Measurements from ENCODE around the gene CHD9.

Gene CHD9

GRCh38 chr16:53131050-53131362, 76.2 kb downstream of the CHD9 start:
- H3K4me3 Mint-ChIP-seq = peak overlapping the region; percentile 83 to 84
- peaks cover 3% of the 10 kb centered on the region in 2 donors for H3K36me3 Mint-ChIP-seq
- DNase-seq = no peak
- H3K27me3 Mint-ChIP-seq = no peaks in the 10 kb centered on the region
- ATAC-seq (replicated peaks) = peak; percentile 0 to 1
- H3K9me3 Mint-ChIP-seq = no peaks in the 10 kb centered on the region
- peak overlapping the region; percentile 94 for H3K27ac Mint-ChIP-seq
- peaks cover 23 to 59% of the 10 kb centered on the region in 2 donors for H3K4me1 Mint-ChIP-seq

- H3K9me3 Mint-ChIP-seq = no peaks in the 10 kb centered on the region
- H3K4me1 Mint-ChIP-seq = peaks cover 21 to 54% of the 10 kb centered on the region in 2 donors
- H3K4me3 Mint-ChIP-seq = peak overlapping the region; percentile 94 to 99
- DNase-seq (peak; percentile 44), ATAC-seq (replicated peaks) (peak; percentile 21 to 37)
- H3K36me3 Mint-ChIP-seq = peaks cover 3% of the 10 kb centered on the region in 2 donors
- H3K27ac Mint-ChIP-seq = peak overlapping the region; percentile 97
- no peaks in the 10 kb centered on the region for H3K27me3 Mint-ChIP-seq
Measured at GRCh38 chr16:53131363-53132071, 76.7 kb downstream of the CHD9 start.

GRCh38 chr16:53132406-53132805, 77.6 kb downstream of the CHD9 start:
- no peaks in the 10 kb centered on the region for H3K9me3 Mint-ChIP-seq
- no peaks in the 10 kb centered on the region for H3K27me3 Mint-ChIP-seq
- peaks cover 17 to 45% of the 10 kb centered on the region in 2 donors for H3K4me1 Mint-ChIP-seq
- no peak overlapping the region for H3K27ac Mint-ChIP-seq
- peaks cover 3% of the 10 kb centered on the region in 2 donors for H3K36me3 Mint-ChIP-seq
- ATAC-seq (replicated peaks) (no peak), DNase-seq (no peak)
- H3K4me3 Mint-ChIP-seq = no peak overlapping the region

DNA sequence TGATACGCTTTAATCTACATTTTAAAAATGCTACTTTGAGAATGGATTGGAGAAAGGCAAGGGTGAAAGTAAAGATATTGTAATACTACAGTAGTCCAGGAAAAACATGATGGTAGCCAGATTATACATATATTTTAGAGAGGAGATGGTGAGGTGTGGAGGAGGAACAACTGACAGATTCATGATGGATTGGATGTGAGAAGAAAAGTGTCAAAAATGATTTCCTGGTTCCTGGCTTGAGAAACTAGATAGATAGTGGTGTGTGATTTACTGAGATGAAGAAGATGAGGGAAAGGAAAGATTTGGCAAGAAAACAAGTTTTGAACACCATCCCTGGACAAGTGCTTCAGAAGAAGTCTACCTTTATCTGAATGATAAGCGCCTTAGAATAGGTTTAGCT, 80.5 kb downstream of the CHD9 start:
- ATAC-seq (replicated peaks) (no peak), DNase-seq (no peak)
- Mint-ChIP-seq H3K36me3 (peaks cover 3 to 5% of the 10 kb centered on the region in 2 donors), H3K4me1 (peaks cover 19 to 37% of the 10 kb centered on the region in 2 donors), H3K27ac (no peak overlapping the region), H3K9me3 (no peaks in the 10 kb centered on the region), H3K27me3 (no peaks in the 10 kb centered on the region), H3K4me3 (no peak overlapping the region)

GRCh38 chr16:53142823-53143568, 88.2 kb downstream of the CHD9 start:
- ATAC-seq (replicated peaks) = no peak
- no peak overlapping the region for H3K4me3 Mint-ChIP-seq

GRCh38 chr16:53147500-53148065, 92.8 kb downstream of the CHD9 start:
- Mint-ChIP-seq H3K4me3 (no peak overlapping the region), H3K9me3 (no peaks in the 10 kb centered on the region), H3K36me3 (peaks cover 7 to 12% of the 10 kb centered on the region in 2 donors), H3K27me3 (no peaks in the 10 kb centered on the region), H3K27ac (peak overlapping the region; percentile 21), H3K4me1 (peaks cover 2 to 6% of the 10 kb centered on the region in 2 donors)
- no peak for DNase-seq
- no peak for ATAC-seq (replicated peaks)

More at GRCh38 chr16:53142823-53143568, 88.2 kb downstream of the CHD9 start:
- Mint-ChIP-seq H3K27ac (no peak overlapping the region), H3K27me3 (no peaks in the 10 kb centered on the region), H3K36me3 (peaks cover 0 to 6% of the 10 kb centered on the region in 2 donors), H3K4me1 (peaks cover 10 to 20% of the 10 kb centered on the region in 2 donors), H3K9me3 (no peaks in the 10 kb centered on the region)
- DNase-seq = no peak

- no peaks in the 10 kb centered on the region for H3K27me3 Mint-ChIP-seq
Measured at GRCh38 chr16:53150769-53151168, 96.0 kb downstream of the CHD9 start.

GRCh38 chr16:53152329-53152728, 97.5 kb downstream of the CHD9 start:
- peak; percentile 41 to 49 for ATAC-seq (replicated peaks)
- no peak for DNase-seq
- peaks cover 18 to 19% of the 10 kb centered on the region in 2 donors for H3K36me3 Mint-ChIP-seq
- H3K4me3 Mint-ChIP-seq = no peak overlapping the region
- H3K4me1 Mint-ChIP-seq = peaks cover 6 to 7% of the 10 kb centered on the region in 2 donors
- H3K27me3 Mint-ChIP-seq = no peaks in the 10 kb centered on the region
- H3K9me3 Mint-ChIP-seq = no peaks in the 10 kb centered on the region
- H3K27ac Mint-ChIP-seq = no peak overlapping the region

More at GRCh38 chr16:53150769-53151168, 96.0 kb downstream of the CHD9 start:
- no peak overlapping the region for H3K4me3 Mint-ChIP-seq
- no peak for ATAC-seq (replicated peaks)
- peaks cover 7 to 11% of the 10 kb centered on the region in 2 donors for H3K36me3 Mint-ChIP-seq
- H3K27ac Mint-ChIP-seq = no peak overlapping the region
- H3K4me1 Mint-ChIP-seq = peaks cover 3 to 6% of the 10 kb centered on the region in 2 donors
- no peak for DNase-seq
- H3K9me3 Mint-ChIP-seq = no peaks in the 10 kb centered on the region

- no peak overlapping the region for H3K4me3 Mint-ChIP-seq
- H3K9me3 Mint-ChIP-seq = no peaks in the 10 kb centered on the region
- peaks cover 17 to 21% of the 10 kb centered on the region in 2 donors for H3K36me3 Mint-ChIP-seq
- H3K27ac Mint-ChIP-seq = no peak overlapping the region
- no peaks in the 10 kb centered on the region for H3K27me3 Mint-ChIP-seq
- DNase-seq (no peak), ATAC-seq (replicated peaks) (no peak)
- peaks cover 0 to 8% of the 10 kb centered on the region in 2 donors for H3K4me1 Mint-ChIP-seq
Measured at GRCh38 chr16:53153130-53153529, 98.3 kb downstream of the CHD9 start.

DNA sequence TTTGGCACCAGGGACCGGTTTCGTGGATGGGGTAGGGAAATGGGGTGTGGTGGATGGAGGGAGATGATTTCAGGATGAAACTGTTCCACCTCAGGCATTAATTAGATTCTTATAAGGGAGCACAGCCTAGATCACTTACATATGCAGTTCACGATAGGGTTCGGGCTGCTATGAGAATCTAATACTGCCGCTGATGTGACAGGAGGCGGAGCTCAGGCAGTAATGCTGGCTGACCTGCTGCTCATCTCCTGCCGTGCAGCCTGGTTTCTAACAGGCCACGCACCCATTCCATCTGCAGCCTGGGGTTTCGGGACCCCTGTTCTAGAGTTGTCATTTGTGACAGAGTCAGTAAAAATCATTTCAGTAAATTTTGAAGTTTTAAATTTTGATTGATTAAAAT, 99.7 kb downstream of the CHD9 start:
- no peak overlapping the region for H3K4me3 Mint-ChIP-seq

DNA sequence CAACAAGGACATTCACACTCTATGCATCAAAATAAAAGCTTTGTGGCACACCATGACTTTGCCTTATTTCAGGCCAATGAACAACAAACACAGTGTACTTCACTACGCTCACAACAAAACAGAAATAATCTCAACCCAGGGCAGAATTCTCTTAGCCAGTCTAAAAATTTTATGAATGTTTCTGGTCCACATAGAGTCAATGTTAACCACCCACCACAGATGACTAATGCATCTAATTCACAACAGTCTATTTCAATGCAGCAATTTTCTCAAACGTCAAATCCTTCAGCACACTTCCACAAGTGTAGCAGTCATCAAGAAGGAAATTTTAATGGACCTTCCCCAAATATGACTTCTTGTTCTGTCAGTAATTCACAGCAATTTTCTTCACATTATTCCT, 101.7 kb downstream of the CHD9 start:
- peaks cover 9 to 13% of the 10 kb centered on the region in 2 donors for H3K36me3 Mint-ChIP-seq
- ATAC-seq (replicated peaks) (no peak), DNase-seq (no peak)
- H3K4me3 Mint-ChIP-seq = no peak overlapping the region
- no peaks in the 10 kb centered on the region for H3K27me3 Mint-ChIP-seq
- H3K4me1 Mint-ChIP-seq = peaks cover 0 to 8% of the 10 kb centered on the region in 2 donors
- no peaks in the 10 kb centered on the region for H3K9me3 Mint-ChIP-seq
- H3K27ac Mint-ChIP-seq = no peak overlapping the region

More for the DNA sequence above, 99.7 kb downstream of the CHD9 start:
- no peaks in the 10 kb centered on the region for H3K9me3 Mint-ChIP-seq
- DNase-seq (no peak), ATAC-seq (replicated peaks) (no peak)
- peak overlapping the region; percentile 67 for H3K27ac Mint-ChIP-seq
- H3K4me1 Mint-ChIP-seq = peaks cover 0 to 8% of the 10 kb centered on the region in 2 donors
- H3K27me3 Mint-ChIP-seq = no peaks in the 10 kb centered on the region
- peaks cover 9 to 13% of the 10 kb centered on the region in 2 donors for H3K36me3 Mint-ChIP-seq

DNA sequence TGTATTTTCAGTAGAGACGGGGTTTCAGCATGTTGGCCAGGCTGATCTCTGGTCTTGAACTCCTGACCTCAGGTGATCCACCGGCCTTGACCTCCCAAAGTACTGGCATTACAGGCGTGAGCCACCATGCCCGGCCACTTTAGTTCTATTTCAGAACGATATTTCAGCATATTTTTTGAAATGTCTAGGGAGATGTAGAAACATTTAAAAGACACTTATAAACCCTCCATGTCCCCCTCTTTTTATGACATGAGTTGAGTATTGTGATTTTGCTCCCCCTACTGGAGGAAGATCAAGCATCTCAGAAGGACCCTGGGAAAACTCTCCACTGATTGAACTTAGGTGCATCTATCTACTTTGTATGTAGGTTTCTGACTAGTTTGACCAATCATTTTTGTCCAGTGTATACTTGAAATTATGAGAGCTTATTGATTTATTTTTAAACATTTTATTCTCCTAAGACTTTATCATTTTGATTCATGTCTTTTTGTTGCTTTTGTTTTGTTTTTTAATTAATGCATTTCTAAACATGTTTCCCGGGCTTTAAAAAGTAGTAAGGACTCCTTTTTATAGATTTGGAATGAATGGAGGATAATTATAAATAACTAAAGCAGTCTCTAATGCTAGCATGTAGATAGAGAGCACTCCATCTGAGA, 105.1 kb downstream of the CHD9 start:
- Mint-ChIP-seq H3K27ac (no peak overlapping the region), H3K4me3 (no peak overlapping the region), H3K27me3 (no peaks in the 10 kb centered on the region), H3K36me3 (peaks cover 12 to 20% of the 10 kb centered on the region in 2 donors), H3K9me3 (no peaks in the 10 kb centered on the region), H3K4me1 (peaks cover 6 to 10% of the 10 kb centered on the region in 2 donors)
- DNase-seq (peak; percentile 1), ATAC-seq (replicated peaks) (peak; percentile 83 to 87)

- ATAC-seq (replicated peaks) (no peak), DNase-seq (no peak)
- peaks cover 2 to 18% of the 10 kb centered on the region in 2 donors for H3K4me1 Mint-ChIP-seq
- H3K27me3 Mint-ChIP-seq = no peaks in the 10 kb centered on the region
- no peak overlapping the region for H3K27ac Mint-ChIP-seq
- no peaks in the 10 kb centered on the region for H3K9me3 Mint-ChIP-seq
- peaks cover 3 to 7% of the 10 kb centered on the region in 2 donors for H3K36me3 Mint-ChIP-seq
- H3K4me3 Mint-ChIP-seq = no peak overlapping the region
Measured at GRCh38 chr16:53166099-53166498, 111.3 kb downstream of the CHD9 start.

DNA sequence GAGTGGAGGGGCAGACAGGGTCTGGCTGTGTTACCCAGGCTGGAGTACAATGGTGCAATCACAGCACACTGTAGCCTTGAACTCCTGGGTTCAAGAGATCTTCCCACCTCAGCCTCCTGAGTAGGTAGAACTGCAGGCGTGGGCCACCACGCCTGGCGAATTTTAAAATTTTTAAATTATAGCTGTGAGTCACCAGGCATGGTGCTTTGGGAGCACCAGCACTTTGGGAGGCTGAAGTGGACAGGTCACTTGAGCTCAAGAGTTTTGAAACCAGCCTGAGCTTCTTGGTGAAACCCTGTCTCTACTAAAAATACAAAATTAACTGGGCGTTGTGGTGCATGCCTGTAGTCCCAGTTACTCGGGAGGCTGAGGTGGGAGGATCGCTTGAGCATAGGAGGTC, 114.0 kb downstream of the CHD9 start:
- peaks cover 3% of the 10 kb centered on the region in 2 donors for H3K36me3 Mint-ChIP-seq
- no peak overlapping the region for H3K27ac Mint-ChIP-seq
- no peak overlapping the region for H3K4me3 Mint-ChIP-seq
- H3K4me1 Mint-ChIP-seq = peaks cover 0 to 18% of the 10 kb centered on the region in 2 donors
- no peak for ATAC-seq (replicated peaks)
- no peaks in the 10 kb centered on the region for H3K9me3 Mint-ChIP-seq
- no peak for DNase-seq
- no peaks in the 10 kb centered on the region for H3K27me3 Mint-ChIP-seq
